Chondrocyte (in vitro differentiated cells): ENCODE data around the gene DNAJC9. TPM values are rescaled to one million over a fixed set of nuclear protein-coding genes. Genes with fewer than 3 reads are reported as not detected.

ENCODE experiments used
- DNase-seq: peaks from one replicate; pipeline ENCODE4 v3.0.0; 2021; ENCODE audit warnings: mixed read lengths, low spot score
- H3K27ac Mint-ChIP-seq: one replicate; pipeline ENCODE4 v1.8.0; 2021; ENCODE audit warnings: mild to moderate bottlenecking, moderate library complexity, mixed read lengths; ENCODE audit not compliant: unreplicated experiment
- H3K27me3 Mint-ChIP-seq: 2 replicates; pipeline ENCODE4 v1.8.0; 2021; ENCODE audit warnings: low read depth, mixed read lengths
- H3K36me3 Mint-ChIP-seq: 2 replicates; pipeline ENCODE4 v1.8.0; 2021; ENCODE audit warnings: low read depth, mixed read lengths
- H3K4me1 Mint-ChIP-seq: 2 replicates; pipeline ENCODE4 v1.8.0; 2021; ENCODE audit warnings: low read depth, mild to moderate bottlenecking, mixed read lengths
- H3K4me3 Mint-ChIP-seq: one replicate; pipeline ENCODE4 v1.8.0; 2021; ENCODE audit warnings: mild to moderate bottlenecking, moderate library complexity, mixed read lengths; ENCODE audit not compliant: unreplicated experiment
- H3K9me3 Mint-ChIP-seq: 2 replicates; pipeline ENCODE4 v1.8.0; 2021; ENCODE audit warnings: low read depth, mixed read lengths
- CTCF ChIP-seq: fragments of 200-600 bp; sonication (generic); IDR thresholded peaks from 2 replicates; pipeline ENCODE4 v1.5.0; 2021; ENCODE audit warnings: antibody characterized with exemption, mild to moderate bottlenecking, moderate library complexity
- total RNA-seq: library from RNA; stranded (reverse); gene quantifications from 3 replicates; pipeline ENCODE4 v1.2.1, GENCODE V29; 2021

The DNAJC9 gene
- total RNA-seq, 1 donor from 2014 or later, result 17.6 TPM

- peaks cover 11% of the 10 kb centered on the region for H3K4me1 Mint-ChIP-seq
- no peaks in the 10 kb centered on the region for H3K27me3 Mint-ChIP-seq
- no peak for DNase-seq
- TF ChIP-seq CTCF, result no peak
- peaks cover 6% of the 10 kb centered on the region for H3K9me3 Mint-ChIP-seq
- H3K27ac Mint-ChIP-seq, result no peak overlapping the region
- H3K36me3 Mint-ChIP-seq, result peaks cover 19% of the 10 kb centered on the region
- H3K4me3 Mint-ChIP-seq, result no peak overlapping the region
Observed at GRCh38 chr10:73209705-73210104, 37.4 kb downstream of the DNAJC9 start.

GRCh38 chr10:73207883-73208282, 39.2 kb downstream of the DNAJC9 start:
- TF ChIP-seq CTCF, result no peak
- H3K36me3 Mint-ChIP-seq, result peaks cover 14% of the 10 kb centered on the region
- peaks cover 11% of the 10 kb centered on the region for H3K4me1 Mint-ChIP-seq
- no peak overlapping the region for H3K4me3 Mint-ChIP-seq
- DNase-seq, result no peak
- no peaks in the 10 kb centered on the region for H3K27me3 Mint-ChIP-seq
- H3K27ac Mint-ChIP-seq, result no peak overlapping the region
- peaks cover 6% of the 10 kb centered on the region for H3K9me3 Mint-ChIP-seq

GRCh38 chr10:73206385-73206784, 40.7 kb downstream of the DNAJC9 start:
- no peak for DNase-seq
- no peaks in the 10 kb centered on the region for H3K27me3 Mint-ChIP-seq
- H3K9me3 Mint-ChIP-seq, result peaks cover 6% of the 10 kb centered on the region
- no peak overlapping the region for H3K4me3 Mint-ChIP-seq
- H3K27ac Mint-ChIP-seq, result no peak overlapping the region
- H3K4me1 Mint-ChIP-seq, result peaks cover 7% of the 10 kb centered on the region
- no peak for TF ChIP-seq CTCF
- H3K36me3 Mint-ChIP-seq, result peaks cover 12% of the 10 kb centered on the region

GRCh38 chr10:73205890-73206289, 41.2 kb downstream of the DNAJC9 start:
- DNase-seq, result no peak
- TF ChIP-seq CTCF, result no peak
- no peaks in the 10 kb centered on the region for H3K27me3 Mint-ChIP-seq
- peaks cover 7% of the 10 kb centered on the region for H3K4me1 Mint-ChIP-seq
- H3K9me3 Mint-ChIP-seq, result peaks cover 6% of the 10 kb centered on the region
- no peak overlapping the region for H3K27ac Mint-ChIP-seq
- peaks cover 9% of the 10 kb centered on the region for H3K36me3 Mint-ChIP-seq
- H3K4me3 Mint-ChIP-seq, result no peak overlapping the region

GRCh38 chr10:73205081-73205480, 42.0 kb downstream of the DNAJC9 start:
- peaks cover 11% of the 10 kb centered on the region for H3K36me3 Mint-ChIP-seq
- H3K4me1 Mint-ChIP-seq, result peaks cover 6% of the 10 kb centered on the region
- H3K4me3 Mint-ChIP-seq, result no peak overlapping the region
- no peaks in the 10 kb centered on the region for H3K27me3 Mint-ChIP-seq
- H3K9me3 Mint-ChIP-seq, result peaks cover 6% of the 10 kb centered on the region
- TF ChIP-seq CTCF, result no peak
- no peak for DNase-seq
- H3K27ac Mint-ChIP-seq, result no peak overlapping the region

Other genes with a start within 250 kb of the DNAJC9 start
- gene P4HA1, start 150.4 kb downstream of the DNAJC9 start, total RNA-seq, result 126 to 179 TPM (median 174 TPM) in 3 replicates
- 1.7 to 2.2 TPM (median 2.0 TPM) in 3 replicates for gene NUDT13, start 136.8 kb downstream of the DNAJC9 start, total RNA-seq
- 25.4 to 30.2 TPM (median 26.6 TPM) in 3 replicates for gene ECD, start 79.2 kb downstream of the DNAJC9 start, total RNA-seq
- gene FAM149B1, start 79.1 kb downstream of the DNAJC9 start, total RNA-seq, result 19.4 to 23.7 TPM (median 20.8 TPM) in 3 replicates
- gene MRPS16, start 5.4 kb upstream of the DNAJC9 start, total RNA-seq, result 63.3 to 84.6 TPM (median 66.7 TPM) in 3 replicates
- 0.42 to 1.4 TPM (median 0.59 TPM) in 3 replicates for gene CFAP70, start 111.6 kb upstream of the DNAJC9 start, total RNA-seq
- 93.5 to 102 TPM (median 94.7 TPM) in 3 replicates for gene ANXA7, start 166.8 kb upstream of the DNAJC9 start, total RNA-seq
- gene MSS51, start 186.3 kb upstream of the DNAJC9 start, total RNA-seq, result 1.4 to 3.4 TPM (median 2.1 TPM) in 3 replicates
- 59.4 to 61.1 TPM (median 60.5 TPM) in 3 replicates for gene PPP3CB, start 248.8 kb upstream of the DNAJC9 start, total RNA-seq